KBM-7 (cell line): ENCODE measurements around the gene MUC5AC.
"Not testable (repeated sequence)": the region's sequence is repeated elsewhere in the genome, so short reads cannot be mapped to it uniquely, and the experiment has no call there.

Experiments used
- DNase-seq: peaks from one replicate; pipeline ENCODE4 v3.0.0-alpha.2; 2015
- in situ Hi-C: fragments of 300-500 bp; cut with MboI; formaldehyde crosslinking; loops from 2 replicates; pipeline ENCODE4 v1.14.3; 2020; ENCODE audit warnings: low sequenced_read_pairs, low pct_unique_long_range_greater_than_20kb, mixed read lengths

Gene MUC5AC, protein sequence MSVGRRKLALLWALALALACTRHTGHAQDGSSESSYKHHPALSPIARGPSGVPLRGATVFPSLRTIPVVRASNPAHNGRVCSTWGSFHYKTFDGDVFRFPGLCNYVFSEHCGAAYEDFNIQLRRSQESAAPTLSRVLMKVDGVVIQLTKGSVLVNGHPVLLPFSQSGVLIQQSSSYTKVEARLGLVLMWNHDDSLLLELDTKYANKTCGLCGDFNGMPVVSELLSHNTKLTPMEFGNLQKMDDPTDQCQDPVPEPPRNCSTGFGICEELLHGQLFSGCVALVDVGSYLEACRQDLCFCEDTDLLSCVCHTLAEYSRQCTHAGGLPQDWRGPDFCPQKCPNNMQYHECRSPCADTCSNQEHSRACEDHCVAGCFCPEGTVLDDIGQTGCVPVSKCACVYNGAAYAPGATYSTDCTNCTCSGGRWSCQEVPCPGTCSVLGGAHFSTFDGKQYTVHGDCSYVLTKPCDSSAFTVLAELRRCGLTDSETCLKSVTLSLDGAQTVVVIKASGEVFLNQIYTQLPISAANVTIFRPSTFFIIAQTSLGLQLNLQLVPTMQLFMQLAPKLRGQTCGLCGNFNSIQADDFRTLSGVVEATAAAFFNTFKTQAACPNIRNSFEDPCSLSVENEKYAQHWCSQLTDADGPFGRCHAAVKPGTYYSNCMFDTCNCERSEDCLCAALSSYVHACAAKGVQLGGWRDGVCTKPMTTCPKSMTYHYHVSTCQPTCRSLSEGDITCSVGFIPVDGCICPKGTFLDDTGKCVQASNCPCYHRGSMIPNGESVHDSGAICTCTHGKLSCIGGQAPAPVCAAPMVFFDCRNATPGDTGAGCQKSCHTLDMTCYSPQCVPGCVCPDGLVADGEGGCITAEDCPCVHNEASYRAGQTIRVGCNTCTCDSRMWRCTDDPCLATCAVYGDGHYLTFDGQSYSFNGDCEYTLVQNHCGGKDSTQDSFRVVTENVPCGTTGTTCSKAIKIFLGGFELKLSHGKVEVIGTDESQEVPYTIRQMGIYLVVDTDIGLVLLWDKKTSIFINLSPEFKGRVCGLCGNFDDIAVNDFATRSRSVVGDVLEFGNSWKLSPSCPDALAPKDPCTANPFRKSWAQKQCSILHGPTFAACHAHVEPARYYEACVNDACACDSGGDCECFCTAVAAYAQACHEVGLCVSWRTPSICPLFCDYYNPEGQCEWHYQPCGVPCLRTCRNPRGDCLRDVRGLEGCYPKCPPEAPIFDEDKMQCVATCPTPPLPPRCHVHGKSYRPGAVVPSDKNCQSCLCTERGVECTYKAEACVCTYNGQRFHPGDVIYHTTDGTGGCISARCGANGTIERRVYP (N-terminal part only)

DNA sequence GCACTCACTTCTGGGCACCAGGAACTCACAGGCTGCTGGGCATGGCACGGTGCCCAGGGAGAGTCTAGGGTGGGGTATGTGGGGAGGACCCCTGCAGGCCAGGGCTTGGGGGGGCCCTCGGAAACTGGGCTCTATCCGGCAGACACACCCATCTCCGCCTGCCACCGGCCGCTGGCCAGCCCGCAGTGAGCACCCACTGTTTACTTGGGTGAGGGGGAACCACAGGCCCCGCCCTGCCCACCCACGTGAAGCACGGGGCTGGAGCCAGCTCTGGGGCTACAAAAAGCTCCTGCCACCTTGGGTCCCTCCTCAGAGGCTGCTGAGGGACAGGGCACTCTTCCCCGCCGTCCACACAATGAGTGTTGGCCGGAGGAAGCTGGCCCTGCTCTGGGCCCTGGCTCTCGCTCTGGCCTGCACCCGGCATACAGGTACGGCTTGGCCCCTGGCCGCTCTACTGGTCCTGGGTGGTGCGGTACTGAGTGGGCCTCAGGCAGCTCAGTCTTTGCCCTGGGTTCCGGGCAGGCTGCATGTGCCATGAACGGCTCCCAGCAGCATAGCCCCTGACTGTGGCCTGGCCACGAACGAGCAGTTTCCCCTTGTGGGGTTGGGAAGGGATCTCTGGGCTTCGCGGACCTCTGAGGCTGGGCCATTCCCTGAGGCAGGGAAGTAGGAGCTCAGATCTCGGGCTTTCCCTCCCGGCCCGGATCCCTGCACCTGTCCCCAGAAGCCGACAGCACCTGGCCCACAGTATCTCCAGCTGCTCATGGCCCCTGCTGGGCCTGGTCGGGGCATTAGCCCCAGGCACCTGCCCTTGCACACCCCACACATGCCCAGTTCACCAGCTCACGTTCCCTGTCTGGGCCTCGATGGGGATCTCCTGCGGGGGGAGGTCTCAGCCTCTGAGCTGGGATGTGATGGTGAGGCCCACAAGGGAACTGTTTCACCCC is at the start of gene MUC5AC:
Gene MUC5AC (plus strand): TSS at position 309 of the 947 bp plus-strand sequence. CDS start 47 bp downstream, at position 356.
- in situ Hi-C loops = no loop called here
- DNase-seq = no peak

DNA sequence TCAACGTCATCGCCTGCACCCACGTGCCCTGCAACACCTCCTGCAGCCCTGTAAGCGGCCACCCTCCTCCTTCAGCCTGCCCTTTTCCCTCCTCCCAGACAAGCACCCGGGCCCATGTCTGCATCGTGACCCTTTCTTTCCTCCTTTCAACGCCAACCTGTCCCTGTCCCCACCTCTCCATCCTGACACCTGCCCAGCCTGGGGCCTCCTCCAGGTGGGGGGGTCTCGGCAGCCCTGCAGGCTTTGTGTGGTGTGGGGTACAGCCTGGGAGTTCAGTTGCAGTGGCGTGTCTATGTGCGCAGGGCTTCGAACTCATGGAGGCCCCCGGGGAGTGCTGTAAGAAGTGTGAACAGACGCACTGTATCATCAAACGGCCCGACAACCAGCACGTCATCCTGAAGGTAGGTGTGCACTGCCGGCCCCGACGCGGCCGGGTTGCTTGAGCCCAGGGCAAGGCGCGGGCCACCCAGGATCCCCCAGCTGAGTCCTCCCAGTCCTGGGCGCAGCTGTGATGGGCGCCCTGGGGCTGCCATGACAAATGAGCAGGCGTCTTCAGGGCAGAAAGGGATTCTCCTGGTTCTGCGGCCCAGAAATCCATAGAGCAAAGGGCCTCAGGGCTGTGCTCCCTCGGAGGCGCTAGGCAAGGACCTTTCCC is 49.4 kb upstream of the MUC5AC start:
- in situ Hi-C loops = no loop called here
- no peak for DNase-seq

DNA sequence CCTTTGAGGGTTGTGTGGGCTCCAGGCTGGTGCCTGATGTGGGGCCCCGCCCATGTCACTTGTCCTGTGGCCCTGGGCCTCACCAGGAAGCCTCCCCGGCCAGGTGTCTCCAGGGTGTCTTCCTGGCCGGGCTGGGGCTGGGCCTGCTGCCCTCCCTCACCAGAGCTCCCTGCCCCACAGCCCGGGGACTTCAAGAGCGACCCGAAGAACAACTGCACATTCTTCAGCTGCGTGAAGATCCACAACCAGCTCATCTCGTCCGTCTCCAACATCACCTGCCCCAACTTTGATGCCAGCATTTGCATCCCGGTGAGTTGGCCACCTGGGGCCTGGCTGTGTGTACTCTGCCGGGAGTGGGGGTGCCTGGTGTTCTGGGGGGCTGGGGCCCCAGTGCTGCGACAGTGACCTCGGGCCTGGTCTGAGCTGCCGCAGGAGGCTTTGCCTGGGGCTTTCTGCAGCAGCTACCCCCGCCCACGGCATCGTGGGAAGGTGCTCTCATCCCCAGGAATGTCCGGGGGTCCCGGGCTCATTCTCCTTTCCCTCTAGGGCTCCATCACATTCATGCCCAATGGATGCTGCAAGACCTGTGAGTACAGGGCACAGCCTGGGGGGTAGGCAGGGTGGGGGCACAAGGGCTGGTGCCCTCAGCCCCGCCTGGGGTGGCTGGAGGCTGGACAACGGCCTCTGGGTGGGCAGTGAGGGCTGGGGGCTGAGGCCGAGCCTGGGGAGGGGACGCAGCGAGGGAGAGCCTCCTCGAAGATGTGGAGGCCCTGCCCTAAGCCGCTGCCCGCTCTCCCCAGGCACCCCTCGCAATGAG is 48.4 kb upstream of the MUC5AC start:
- no peak for DNase-seq
- in situ Hi-C loops = no loop called here

DNA sequence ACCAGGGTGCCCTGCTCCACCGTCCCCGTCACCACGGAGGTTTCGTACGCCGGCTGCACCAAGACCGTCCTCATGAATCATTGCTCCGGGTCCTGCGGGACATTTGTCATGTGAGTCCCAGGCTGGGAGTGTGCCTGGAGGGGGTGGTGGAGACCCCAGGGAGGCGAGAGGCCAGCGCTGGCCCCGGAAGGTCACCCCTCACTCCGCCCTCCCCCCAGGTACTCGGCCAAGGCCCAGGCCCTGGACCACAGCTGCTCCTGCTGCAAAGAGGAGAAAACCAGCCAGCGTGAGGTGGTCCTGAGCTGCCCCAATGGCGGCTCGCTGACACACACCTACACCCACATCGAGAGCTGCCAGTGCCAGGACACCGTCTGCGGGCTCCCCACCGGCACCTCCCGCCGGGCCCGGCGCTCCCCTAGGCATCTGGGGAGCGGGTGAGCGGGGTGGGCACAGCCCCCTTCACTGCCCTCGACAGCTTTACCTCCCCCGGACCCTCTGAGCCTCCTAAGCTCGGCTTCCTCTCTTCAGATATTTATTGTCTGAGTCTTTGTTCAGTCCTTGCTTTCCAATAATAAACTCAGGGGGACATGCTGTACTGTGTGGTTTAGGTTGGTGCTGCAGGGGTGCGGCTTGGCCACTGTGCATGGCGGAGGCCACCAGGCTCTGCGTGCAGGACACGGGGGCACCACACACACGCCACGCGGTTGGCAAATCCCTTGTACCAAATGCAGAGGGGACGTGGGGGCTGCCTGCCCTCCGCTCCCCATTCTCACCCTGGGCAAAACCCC is 47.6 kb upstream of the MUC5AC start:
- in situ Hi-C loops = no loop called here
- no peak for DNase-seq

DNA sequence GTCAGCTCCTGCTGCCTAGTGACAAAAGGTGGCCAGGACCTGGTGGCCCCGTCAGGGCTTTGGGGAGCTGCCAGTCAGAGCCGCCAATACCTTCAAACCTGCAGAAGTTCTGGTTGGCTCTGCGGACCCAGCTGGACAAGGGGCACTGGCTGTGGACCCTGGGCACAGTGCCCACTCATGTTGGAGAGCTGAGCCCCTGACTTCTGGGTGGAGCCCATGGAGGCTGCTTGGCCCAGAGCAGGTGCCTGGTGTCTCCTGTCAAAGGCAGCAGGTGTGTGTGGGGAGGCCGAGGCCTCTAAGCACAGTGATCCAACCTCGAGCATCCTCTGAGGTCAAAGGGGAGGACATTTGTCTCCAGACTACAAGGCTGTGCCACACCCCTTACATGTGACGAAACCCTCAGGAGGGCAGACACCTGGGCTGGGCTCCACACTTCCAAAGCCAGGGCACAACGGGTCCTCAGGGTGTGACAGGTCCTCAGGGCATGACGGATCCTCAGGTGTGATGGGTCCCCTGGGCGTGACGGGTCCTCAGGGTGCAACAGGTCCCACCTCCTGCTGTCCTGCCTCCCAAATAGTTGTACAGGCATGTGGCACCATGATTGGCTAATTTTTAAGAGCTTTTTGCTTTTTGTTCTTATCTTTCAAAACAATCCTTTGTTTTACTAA is 46.1 kb upstream of the MUC5AC start:
- in situ Hi-C loops = no loop called here
- no peak for DNase-seq

DNA sequence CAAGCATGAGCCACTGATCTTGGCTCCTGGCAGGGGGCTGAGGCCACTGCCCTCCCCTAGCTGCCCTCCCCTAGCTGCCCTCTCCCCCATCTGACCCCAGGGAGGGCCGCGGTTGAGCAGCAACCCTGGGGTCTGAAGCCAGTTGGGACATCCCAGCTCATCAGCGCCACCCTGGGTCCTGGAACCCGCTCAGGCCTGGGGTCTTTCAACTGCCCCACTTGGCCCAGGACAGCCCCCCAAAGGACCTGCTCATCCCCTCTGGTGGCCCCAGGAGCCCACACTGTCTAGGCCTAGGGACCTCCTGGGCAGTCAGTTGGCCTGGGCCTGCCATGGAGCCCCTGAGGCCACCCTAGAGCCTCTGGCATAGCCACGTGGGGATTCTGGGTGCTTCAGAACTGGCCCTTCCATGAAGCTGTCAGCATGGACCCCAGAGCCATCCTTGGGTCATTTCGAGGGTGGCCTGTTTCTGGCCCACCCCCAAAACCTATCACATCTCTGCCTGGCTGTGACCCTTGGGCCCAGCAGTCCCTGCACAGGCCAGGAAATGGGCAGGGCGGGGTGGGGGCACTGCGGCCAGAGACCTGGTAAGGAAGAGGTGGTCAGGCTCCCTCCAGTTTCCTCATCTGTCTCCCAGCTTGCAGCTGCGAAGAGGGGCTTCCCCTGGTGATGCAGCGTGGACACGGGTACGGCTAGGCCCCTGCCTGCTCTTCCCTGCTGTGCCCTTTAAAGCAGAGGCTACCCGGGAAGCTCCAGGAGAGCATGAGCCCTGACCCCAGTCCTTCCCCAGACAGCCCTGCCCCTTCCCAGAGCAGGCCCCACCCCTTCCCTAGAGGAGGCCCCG is 45.2 kb upstream of the MUC5AC start:
- no peak for DNase-seq
- in situ Hi-C loops = no loop called here

DNA sequence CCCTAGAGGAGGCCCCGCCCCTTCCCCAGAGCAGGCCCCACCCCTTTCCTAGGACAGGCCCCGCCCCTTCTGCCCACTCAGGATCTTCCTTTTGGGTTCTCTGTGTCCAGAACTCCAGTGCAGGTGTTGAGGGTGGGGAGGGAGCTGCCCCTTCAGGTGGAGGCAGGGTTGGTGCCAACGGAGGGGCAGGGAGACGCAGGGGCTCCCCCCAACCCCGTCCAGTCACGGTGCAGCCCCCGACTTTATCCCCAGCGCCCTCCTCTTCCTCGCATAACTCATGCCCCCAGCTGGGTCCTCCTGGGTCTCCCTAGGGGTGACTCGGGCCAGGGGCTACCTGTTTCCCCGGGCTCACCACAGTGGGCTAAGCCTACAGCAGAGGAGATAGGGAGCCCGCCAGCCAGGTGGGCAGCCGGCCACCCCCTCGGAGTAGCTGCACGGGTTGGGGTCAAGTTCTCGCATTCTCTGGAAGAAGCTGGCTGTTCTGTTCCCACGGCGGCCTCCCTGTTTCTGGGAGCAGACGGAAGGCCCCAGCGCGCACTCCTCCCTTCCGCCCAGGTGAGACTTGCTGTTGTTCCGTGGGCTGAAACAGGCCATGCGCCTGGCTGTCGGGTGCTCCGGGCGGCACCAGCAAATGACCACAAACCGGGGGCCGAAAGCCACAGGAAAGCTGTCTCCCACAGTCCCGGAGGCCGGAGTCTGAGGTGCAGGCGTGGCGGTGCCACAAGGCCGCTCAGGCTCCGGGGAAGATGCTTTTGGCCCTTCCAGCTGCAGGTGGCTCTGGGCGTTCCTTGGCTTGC is 44.1 kb upstream of the MUC5AC start:
- DNase-seq = peak; percentile 4
- in situ Hi-C loops = no loop called here

DNA sequence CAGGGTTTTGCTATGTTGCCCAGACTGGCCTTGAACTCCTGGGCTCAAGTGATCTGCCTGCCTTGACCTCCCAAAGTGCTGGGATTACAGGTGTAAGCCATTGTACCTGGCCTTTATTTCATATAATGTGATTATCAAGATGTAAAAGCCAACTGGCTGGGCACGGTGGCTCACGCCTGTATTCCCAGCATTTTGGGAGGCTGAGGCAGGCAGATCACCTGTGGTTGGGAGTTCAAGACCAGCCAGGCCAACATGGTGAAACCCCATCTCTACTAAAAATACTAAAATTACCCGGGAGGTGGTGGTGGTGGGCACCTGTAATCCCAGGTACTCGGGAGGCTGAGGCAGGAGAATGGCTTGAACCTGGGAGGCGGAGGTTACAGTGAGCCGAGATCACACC is 42.5 kb upstream of the MUC5AC start:
- DNase-seq, in situ Hi-C loops: not testable (repeated sequence)

DNA sequence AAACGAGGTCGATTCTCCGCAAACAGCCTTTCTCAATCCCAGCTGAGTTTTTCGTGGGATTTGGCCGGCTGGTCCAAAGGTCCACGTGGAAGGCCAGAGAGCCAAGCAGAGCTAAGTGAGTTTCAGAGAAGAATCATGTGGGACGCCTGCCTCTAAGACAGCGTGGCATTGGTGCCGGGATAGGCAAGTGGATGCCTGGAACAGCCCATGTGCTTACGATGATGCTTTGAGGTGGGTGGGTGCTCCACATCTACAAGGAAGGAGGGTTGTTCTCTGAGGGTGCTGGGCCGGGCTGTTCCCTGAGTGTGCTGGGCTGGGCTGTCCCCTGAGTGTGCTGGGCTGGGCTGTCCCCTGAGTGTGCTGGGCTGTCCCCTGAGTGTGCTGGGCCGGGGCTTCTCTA is 41.6 kb upstream of the MUC5AC start:
- no peak for DNase-seq
- in situ Hi-C loops = no loop called here

DNA sequence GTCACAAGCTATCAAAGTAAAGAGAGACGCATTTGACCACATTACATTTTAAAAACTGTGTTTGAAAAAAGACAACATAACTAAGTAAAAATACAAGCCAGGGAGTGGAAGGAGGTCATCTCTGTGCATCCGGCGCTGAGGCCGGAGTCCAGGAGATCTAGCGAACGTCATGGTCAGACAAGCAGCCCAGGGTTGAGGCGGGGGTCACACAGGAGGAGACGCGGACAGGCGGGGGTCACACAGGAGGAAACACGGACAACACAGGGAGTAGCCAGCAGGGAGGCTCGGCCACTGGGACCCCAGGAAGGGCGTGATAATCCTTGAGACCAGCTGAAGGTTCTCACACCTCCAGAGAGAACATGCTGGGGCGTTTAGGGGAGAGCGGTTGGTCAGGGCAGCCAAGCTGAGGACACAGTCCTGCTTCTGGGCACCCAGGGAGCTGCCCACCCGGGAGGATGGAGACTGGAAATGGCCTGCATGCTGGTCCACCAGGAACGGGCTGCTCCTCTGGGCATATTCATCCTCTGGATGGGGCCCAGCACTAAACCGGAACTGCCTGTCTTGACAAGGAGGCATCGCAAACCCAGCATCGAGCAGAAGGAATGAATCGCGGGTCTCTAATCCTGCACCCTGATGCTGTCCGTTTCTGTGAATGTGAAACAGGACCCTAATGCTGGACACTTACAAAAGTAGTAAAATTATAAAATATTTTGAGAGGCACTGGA is 40.9 kb upstream of the MUC5AC start:
- in situ Hi-C loops = no loop called here
- no peak for DNase-seq

DNA sequence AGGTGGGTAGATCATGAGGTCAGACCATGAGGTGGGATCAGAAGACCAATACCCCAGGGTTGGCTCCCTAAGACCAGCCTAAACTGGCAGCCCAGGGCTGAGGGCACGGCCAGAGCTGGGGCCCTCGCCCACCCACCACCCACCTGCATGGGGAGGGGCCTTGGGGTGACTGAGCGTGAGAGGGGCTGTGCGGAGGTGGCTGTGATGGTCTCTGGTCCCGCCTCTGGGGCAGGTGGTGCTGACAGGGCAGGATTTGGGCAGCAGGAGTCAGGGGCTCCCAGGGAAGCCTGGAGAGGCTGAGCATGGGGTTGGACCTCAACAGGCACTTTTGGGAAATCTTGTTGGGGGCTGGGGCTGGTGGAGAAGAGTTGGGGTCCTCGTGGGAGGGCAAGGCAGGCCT is 39.8 kb upstream of the MUC5AC start:
- in situ Hi-C loops = no loop called here
- no peak for DNase-seq

DNA sequence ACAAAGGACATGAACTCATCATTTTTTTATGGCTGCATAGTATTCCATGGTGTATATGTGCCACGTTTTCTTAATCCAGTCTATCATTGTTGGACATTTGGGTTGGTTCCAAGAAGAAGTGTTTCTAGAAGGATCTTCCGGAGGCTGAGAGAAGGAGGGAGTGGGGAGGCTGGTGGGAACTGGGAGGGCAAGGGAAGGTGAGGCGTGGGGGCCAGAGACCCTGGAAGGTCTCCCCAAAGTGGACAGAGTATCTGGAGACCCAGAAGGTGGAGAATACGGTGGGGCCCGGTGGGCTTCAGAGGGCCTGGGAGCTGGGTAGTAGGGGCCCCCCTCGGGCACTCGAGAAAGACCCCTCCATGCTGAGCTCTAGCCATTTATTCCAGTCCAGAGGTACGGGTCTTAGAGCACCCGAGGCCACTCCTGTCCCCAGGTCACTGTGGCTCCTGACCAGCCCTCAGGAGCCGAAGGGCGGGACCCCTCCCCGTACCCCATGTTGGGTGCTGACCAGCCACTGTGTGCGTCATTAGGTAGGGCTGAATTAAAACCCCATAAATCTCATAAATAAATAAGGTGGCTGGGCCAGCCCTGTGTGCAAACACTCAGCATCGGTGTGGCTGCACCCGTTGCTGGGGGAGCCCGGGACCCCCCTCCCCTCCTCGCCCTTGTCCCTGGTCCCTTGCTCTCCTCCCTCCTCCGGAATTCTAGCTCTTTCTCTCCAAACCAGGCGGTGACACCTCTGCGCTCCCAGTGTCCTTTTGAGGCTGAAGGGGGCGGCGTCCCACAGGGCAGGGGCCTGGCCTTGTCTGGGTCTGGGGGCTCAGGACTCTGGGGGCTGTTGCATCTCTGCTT is 38.8 kb upstream of the MUC5AC start:
- no peak for DNase-seq
- in situ Hi-C loops = no loop called here

DNA sequence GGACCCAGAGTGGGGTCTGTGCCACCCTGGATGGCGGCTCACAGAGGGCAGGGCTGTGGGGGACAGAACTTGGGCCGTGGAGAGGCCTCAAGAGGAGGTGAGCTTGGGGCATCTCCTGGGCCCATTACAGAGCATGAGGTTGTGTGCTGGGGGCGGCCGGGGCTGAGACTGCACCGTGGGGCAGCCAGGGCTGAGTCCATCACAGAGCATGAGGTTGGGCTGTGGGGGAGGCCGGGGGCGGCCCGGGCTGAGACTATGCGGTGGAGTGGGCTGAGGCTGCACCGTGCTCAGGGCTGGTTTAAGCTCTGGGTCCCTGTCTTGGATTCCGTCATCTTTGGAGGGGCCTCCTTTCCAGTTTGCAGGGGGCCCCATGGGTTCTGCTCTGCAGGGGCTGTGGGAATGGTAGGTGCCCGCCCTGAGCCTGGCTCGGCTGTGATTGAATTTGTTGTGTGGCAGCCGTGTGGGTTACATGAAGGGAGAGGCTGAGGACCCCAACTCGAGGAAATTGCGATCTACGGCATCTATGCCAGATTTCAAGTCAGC is 38.1 kb upstream of the MUC5AC start:
- in situ Hi-C loops = no loop called here

More for the DNA sequence above, 38.1 kb upstream of the MUC5AC start:
- no peak for DNase-seq
